T-cell (primary cell): Measurements from ENCODE around the gene SPATA12. TPM values are rescaled to one million over a fixed set of nuclear protein-coding genes. Genes with fewer than 3 reads are reported as not detected.

Experiments used
- ATAC-seq, 4 experiments: fragments of 200-7000 bp in 3 of 4; fragments of 150-1000 bp in 1 of 4; cut with Tn5 transposase; replicated peaks in 1 of 4; 1 replicate in 3 of 4; 2 replicates in 1 of 4; pipeline ENCODE4 v1.10.0; 2021; ENCODE audit warnings: moderate library complexity in 3 of 4, mild to moderate bottlenecking in 2 of 4, moderate number of reproducible peaks in 1 of 4
- CTCF ChIA-PET, 2 donors: fragments of 300-600 bp; sonication (Branson Sonifier 250); formaldehyde crosslinking; loops; one replicate each; lab custom pipeline; 2022; ENCODE audit warnings: antibody characterized with exemption in 2 of 2; lab: Charles Lee
- POLR2A ChIA-PET, 2 donors: fragments of 300-600 bp; sonication (Branson Sonifier 250); formaldehyde crosslinking; loops; one replicate each; lab custom pipeline; 2022; ENCODE audit warnings: antibody characterized with exemption in 2 of 2; lab: Charles Lee
- DNase-seq, 35 experiments: peaks; one replicate each; pipeline versions ENCODE4 v3.0.0 to v3.0.0-alpha.2; 2013 to 2023
- H3K27ac ChIP-seq: one replicate; pipeline ENCODE4 v1.5.1; 2013; ENCODE audit warnings: low read length
- H3K27me3 ChIP-seq, 2 experiments: replicated peaks in 1 of 2; 1 replicate in 1 of 2; 2 replicates in 1 of 2; pipeline versions ENCODE4 v1.6.1 to v1.7.0; 2013; ENCODE audit warnings: low read length in 1 of 2, mixed read lengths in 1 of 2; ENCODE audit not compliant: control insufficient read depth in 2 of 2, insufficient read depth in 2 of 2; ENCODE audit errors: extremely low read depth in 1 of 2
- H3K36me3 ChIP-seq, 2 donors: 1 replicate in 1 of 2; 2 replicates in 1 of 2; pipeline versions ENCODE4 v1.6.1 to v1.7.0; 2013; ENCODE audit warnings: low read length in 1 of 2; ENCODE audit not compliant: control insufficient read depth in 2 of 2, insufficient read depth in 1 of 2; ENCODE audit errors: extremely low read depth in 1 of 2
- H3K4me1 ChIP-seq, 2 experiments: 1 replicate in 1 of 2; 2 replicates in 1 of 2; pipeline versions ENCODE4 v1.6.1 to v1.7.0; 2013; ENCODE audit warnings: low read length in 2 of 2, mixed read lengths in 1 of 2; ENCODE audit not compliant: insufficient read depth in 2 of 2, control insufficient read depth in 1 of 2; ENCODE audit errors: extremely low read depth in 1 of 2
- H3K4me3 ChIP-seq, 2 donors: 1 replicate in 1 of 2; 2 replicates in 1 of 2; pipeline versions ENCODE4 v1.5.1 to v1.7.0; 2013; ENCODE audit warnings: mild to moderate bottlenecking in 2 of 2, low read length in 1 of 2, moderate library complexity in 1 of 2; ENCODE audit not compliant: control insufficient read depth in 1 of 2; ENCODE audit errors: extremely low read depth in 1 of 2
- H3K9me3 ChIP-seq: 2 replicates; pipeline ENCODE4 v1.7.0; 2013
- H3K27ac Mint-ChIP-seq, 2 donors: one replicate each; pipeline ENCODE4 v1.8.0; 2020 to 2021; ENCODE audit warnings: mild to moderate bottlenecking in 2 of 2, mixed read lengths in 2 of 2
- H3K27me3 Mint-ChIP-seq, 2 donors: one replicate each; pipeline ENCODE4 v1.8.0; 2021 to 2022; ENCODE audit warnings: mixed read lengths in 2 of 2
- H3K36me3 Mint-ChIP-seq: one replicate; pipeline ENCODE4 v1.8.0; 2021; ENCODE audit warnings: mixed read lengths
- H3K4me1 Mint-ChIP-seq, 3 donors: one replicate each; pipeline ENCODE4 v1.8.0; 2020 to 2022; ENCODE audit warnings: mixed read lengths in 3 of 3, mild to moderate bottlenecking in 1 of 3
- H3K4me3 Mint-ChIP-seq, 3 donors: one replicate each; pipeline ENCODE4 v1.8.0; 2020 to 2022; ENCODE audit warnings: mild to moderate bottlenecking in 3 of 3, mixed read lengths in 3 of 3, moderate library complexity in 3 of 3
- H3K9me3 Mint-ChIP-seq, 3 donors: one replicate each; pipeline ENCODE4 v1.8.0; 2020 to 2022; ENCODE audit warnings: mixed read lengths in 3 of 3
- WGBS: methylation state at CpG from one replicate; pipeline ENCODE4 v1.1.5; 2013; ENCODE audit warnings: missing lambda C conversion rate; ENCODE audit not compliant: insufficient coverage; 5-methylcytosine and 5-hydroxymethylcytosine counted together
- total RNA-seq, 35 experiments: library from RNA in 6 of 35; stranded (reverse) in 6 of 35; fragments of 120-200 nt in 1 of 35; gene quantifications; one replicate each; pipeline versions ENCODE4 v1.2.1 to v1.2.4 and lab custom pipeline; 2013 to 2026

The SPATA12 gene
- total RNA-seq, 5 donors from 2014 or later (not counting 1 experiment from before 2014, with no cell fraction given): not detected

DNA sequence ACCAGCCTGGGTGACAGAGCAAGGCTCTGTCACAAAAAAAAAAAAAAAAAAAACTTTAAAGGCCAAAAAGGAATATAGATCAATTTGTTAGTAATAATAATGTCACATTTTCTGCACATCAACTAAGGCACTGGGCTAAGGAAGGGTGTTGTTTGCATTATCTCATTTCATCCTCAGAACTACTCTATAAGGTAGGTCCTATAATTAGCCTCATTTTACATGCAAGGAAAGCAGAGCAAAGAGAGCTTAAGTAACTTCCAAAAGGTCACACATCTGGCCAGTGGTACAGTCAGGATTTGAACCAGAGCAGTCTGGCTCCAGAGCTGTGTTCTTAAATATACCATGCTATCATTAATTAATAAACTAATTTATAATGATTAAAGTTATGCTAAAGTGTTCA is 42.2 kb upstream of the SPATA12 start:
- Histone ChIP-seq H3K9me3 (no peaks in the 10 kb centered on the region), H3K36me3 (no peaks in the 10 kb centered on the region), H3K4me3 (no peak overlapping the region), H3K27me3 (peaks cover 0 to 14% of the 10 kb centered on the region in 2 experiments), H3K4me1 (no peaks in the 10 kb centered on the region), H3K27ac (no peak overlapping the region)
- Mint-ChIP-seq H3K4me3 (no peak overlapping the region), H3K27ac (no peak overlapping the region), H3K4me1 (no peaks in the 10 kb centered on the region), H3K36me3 (no peaks in the 10 kb centered on the region), H3K27me3 (peaks cover 6 to 14% of the 10 kb centered on the region in 2 donors), H3K9me3 (no peaks in the 10 kb centered on the region)
- no peak for DNase-seq
- POLR2A ChIA-PET: interaction anchor here in 1 of 2 donors (0.7 kb wide), 1 partner anchor 37 kb away, joined by 7 read pairs; no protein-coding TSS in a partner anchor
- no peak for ATAC-seq
- CTCF ChIA-PET: no interaction called here

DNA sequence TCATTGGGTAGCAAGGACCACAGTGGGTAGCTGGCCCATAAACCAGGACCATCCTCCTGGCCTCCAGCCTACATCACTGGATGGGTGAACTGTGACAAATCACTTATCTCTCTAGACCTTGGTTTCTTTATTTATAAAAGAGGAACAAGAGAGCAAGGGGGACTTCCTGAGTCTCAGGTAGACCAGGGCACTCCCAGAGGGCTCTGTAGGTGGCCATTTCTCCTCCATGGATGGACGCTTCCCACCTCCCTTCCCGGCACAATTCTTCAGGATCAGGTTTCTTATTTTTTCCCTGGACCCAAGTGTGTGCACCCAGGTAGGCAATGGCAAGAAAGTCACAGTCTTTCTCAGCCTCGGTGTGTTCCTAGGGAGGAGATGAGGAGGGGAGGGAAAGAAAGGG is 41.4 kb upstream of the SPATA12 start:
- Histone ChIP-seq H3K4me1 (no peaks in the 10 kb centered on the region), H3K27me3 (peaks cover 0 to 20% of the 10 kb centered on the region in 2 experiments), H3K9me3 (no peaks in the 10 kb centered on the region), H3K4me3 (no peak overlapping the region), H3K36me3 (no peaks in the 10 kb centered on the region), H3K27ac (no peak overlapping the region)
- POLR2A ChIA-PET: no interaction called here
- Mint-ChIP-seq H3K36me3 (no peaks in the 10 kb centered on the region), H3K9me3 (no peaks in the 10 kb centered on the region), H3K27me3 (peaks cover 14% of the 10 kb centered on the region in 2 donors), H3K4me3 (no peak overlapping the region), H3K4me1 (no peaks in the 10 kb centered on the region), H3K27ac (no peak overlapping the region)
- ATAC-seq (no peak), DNase-seq (no peak)
- WGBS: 88% methylated on average over 1 of the region's 3 CpGs
- CTCF ChIA-PET: no interaction called here

DNA sequence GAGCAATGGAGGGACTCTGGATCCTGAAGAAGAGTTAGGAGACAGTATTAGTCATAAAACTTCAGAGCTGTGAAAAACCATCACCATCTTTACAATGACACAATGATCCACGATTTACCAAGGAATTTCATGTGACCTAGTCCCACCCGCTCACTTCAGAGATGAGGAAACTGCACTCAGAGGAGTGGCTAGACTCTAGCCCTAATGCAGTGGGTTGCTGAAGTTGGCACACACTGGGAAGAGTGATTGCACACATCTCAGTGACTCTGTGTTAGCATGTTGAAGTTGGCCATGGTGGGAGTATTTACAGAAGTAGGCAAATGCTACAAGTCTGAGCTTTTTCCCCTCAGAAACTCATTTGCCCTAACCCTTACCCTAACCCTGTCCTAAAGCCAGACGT is 35.2 kb upstream of the SPATA12 start:
- Mint-ChIP-seq H3K27me3 (peaks cover 8 to 14% of the 10 kb centered on the region in 2 donors), H3K4me3 (no peak overlapping the region), H3K9me3 (no peaks in the 10 kb centered on the region), H3K27ac (no peak overlapping the region), H3K4me1 (no peaks in the 10 kb centered on the region), H3K36me3 (no peaks in the 10 kb centered on the region)
- Histone ChIP-seq H3K9me3 (no peaks in the 10 kb centered on the region), H3K4me1 (no peaks in the 10 kb centered on the region), H3K4me3 (no peak overlapping the region), H3K36me3 (no peaks in the 10 kb centered on the region), H3K27ac (no peak overlapping the region), H3K27me3 (peaks cover 0 to 18% of the 10 kb centered on the region in 2 experiments)
- WGBS: 42% methylated on average over 2 of the region's 3 CpGs
- ChIA-PET POLR2A (no interaction called here), CTCF (no interaction called here)
- DNase-seq (no peak), ATAC-seq (no peak)

DNA sequence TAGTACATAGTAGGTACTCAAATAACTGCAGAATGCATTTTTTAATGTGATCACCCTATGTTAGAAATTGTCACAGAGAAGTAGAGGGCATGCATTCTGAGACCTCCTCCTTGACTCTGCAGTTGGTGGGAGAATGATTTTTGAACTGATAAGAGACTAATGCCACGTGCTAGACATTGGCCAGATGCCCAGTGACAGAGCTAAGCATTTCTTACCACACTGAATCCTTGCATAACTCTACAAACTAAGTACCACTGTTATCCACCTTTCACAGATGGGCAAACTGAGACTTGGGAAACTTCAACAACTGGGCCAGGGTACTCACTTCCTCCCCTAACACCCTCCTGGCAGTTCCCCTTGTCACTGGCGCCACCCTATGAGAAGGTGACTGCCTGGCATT is 33.5 kb upstream of the SPATA12 start:
- peaks cover 0 to 16% of the 10 kb centered on the region in 2 experiments for H3K27me3 ChIP-seq
- no peak for ATAC-seq
- H3K27ac ChIP-seq: no peak overlapping the region
- no peaks in the 10 kb centered on the region for H3K36me3 ChIP-seq
- Mint-ChIP-seq H3K9me3 (no peaks in the 10 kb centered on the region), H3K4me1 (no peaks in the 10 kb centered on the region), H3K27me3 (peaks cover 6 to 11% of the 10 kb centered on the region in 2 donors), H3K27ac (no peak overlapping the region), H3K36me3 (no peaks in the 10 kb centered on the region), H3K4me3 (no peak overlapping the region)
- no peaks in the 10 kb centered on the region for H3K9me3 ChIP-seq
- H3K4me3 ChIP-seq: no peak overlapping the region
- H3K4me1 ChIP-seq: no peaks in the 10 kb centered on the region
- no CpG with 5 or more reads among the region's 2 CpGs for WGBS
- DNase-seq: no peak
- POLR2A ChIA-PET: no interaction called here
- CTCF ChIA-PET: no interaction called here

DNA sequence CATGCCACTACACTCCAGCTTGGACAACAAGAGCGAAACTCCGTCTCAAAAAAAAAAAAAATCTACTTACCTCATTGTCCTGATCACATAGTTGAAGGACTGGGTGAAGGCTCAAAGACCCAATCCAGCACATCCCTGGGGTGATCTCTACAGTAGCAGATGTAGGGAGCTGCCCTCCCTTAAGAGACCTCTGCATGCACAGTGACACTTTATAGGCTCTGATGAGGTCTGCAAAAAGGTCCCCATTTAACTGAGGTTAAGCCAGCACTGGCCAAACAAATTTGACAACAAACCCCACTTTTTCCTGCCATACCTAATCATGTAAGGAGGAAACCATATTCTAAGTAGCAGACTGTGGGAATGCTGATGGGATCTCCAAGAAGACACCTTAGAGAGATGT is 31.1 kb upstream of the SPATA12 start:
- no peaks in the 10 kb centered on the region for H3K9me3 Mint-ChIP-seq

DNA sequence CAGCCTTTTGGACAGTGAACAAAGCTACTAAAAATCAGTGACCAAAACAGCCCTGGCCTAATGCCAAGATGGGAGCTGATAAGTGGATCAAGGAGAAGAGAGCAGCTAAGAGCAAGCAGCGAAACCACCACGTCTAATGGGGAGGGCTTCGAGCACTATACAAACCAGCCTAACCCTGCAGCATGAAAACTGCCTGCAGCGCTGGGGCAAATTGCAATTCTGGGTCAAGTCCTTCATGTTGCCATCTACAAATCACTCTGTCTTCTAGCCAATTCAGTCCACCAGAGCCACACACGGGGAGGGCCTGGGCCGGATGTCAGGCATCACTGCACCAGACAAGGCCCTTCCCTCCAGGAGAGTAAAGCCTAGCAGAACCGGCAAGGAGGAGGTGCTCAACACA is 30.5 kb upstream of the SPATA12 start:
- ATAC-seq (no peak), DNase-seq (no peak)
- no peak overlapping the region for H3K4me3 Mint-ChIP-seq
- Histone ChIP-seq H3K4me3 (no peak overlapping the region), H3K36me3 (no peaks in the 10 kb centered on the region), H3K27me3 (peaks cover 0 to 8% of the 10 kb centered on the region in 2 experiments), H3K27ac (no peak overlapping the region), H3K4me1 (no peaks in the 10 kb centered on the region), H3K9me3 (no peaks in the 10 kb centered on the region)
- no peaks in the 10 kb centered on the region for H3K4me1 Mint-ChIP-seq
- POLR2A ChIA-PET: interaction anchor here in 1 of 2 donors (0.5 kb wide), 1 partner anchor 206 kb away, joined by 4 read pairs; no protein-coding TSS in a partner anchor
- no peak overlapping the region for H3K27ac Mint-ChIP-seq
- H3K9me3 Mint-ChIP-seq: no peaks in the 10 kb centered on the region
- WGBS: 92% methylated on average over 6 of the region's 7 CpGs
- no peaks in the 10 kb centered on the region for H3K27me3 Mint-ChIP-seq
- no peaks in the 10 kb centered on the region for H3K36me3 Mint-ChIP-seq
- CTCF ChIA-PET: no interaction called here

More for the DNA sequence above, 31.1 kb upstream of the SPATA12 start:
- Histone ChIP-seq H3K4me1 (no peaks in the 10 kb centered on the region), H3K4me3 (no peak overlapping the region), H3K27ac (no peak overlapping the region), H3K36me3 (no peaks in the 10 kb centered on the region), H3K9me3 (no peaks in the 10 kb centered on the region), H3K27me3 (peaks cover 0 to 8% of the 10 kb centered on the region in 2 experiments)
- Mint-ChIP-seq H3K36me3 (no peaks in the 10 kb centered on the region), H3K27ac (no peak overlapping the region), H3K4me3 (no peak overlapping the region), H3K4me1 (no peaks in the 10 kb centered on the region), H3K27me3 (no peaks in the 10 kb centered on the region)
- ChIA-PET POLR2A (interaction anchor here in 1 of 2 donors (0.5 kb wide), 1 partner anchor 205 kb away, joined by 4 read pairs; no protein-coding TSS in a partner anchor), CTCF (no interaction called here)
- WGBS: no CpG with 5 or more reads among the region's 2 CpGs
- ATAC-seq (no peak), DNase-seq (no peak)

DNA sequence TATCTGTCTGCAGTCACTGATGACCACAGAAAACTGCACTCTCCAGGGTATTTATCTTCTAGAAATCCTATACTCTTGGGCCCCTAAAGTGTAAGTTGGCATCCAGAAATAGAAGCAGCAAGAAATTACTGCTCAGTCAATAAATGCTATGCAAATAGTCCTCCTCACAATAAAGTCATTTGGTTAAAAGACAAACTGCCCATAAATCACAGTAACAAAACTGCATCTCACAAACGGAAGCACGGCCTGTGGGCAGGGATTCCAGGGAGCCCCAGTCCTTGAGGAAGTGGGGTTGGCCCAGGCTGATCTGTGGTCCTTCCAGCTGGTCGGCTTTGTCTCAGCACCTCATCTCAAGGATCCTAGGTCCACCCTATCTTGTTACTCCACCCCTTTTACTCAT is 29.7 kb upstream of the SPATA12 start:
- Histone ChIP-seq H3K4me3 (no peak overlapping the region), H3K27ac (no peak overlapping the region), H3K9me3 (no peaks in the 10 kb centered on the region), H3K4me1 (no peaks in the 10 kb centered on the region), H3K27me3 (peaks cover 0 to 8% of the 10 kb centered on the region in 2 experiments), H3K36me3 (no peaks in the 10 kb centered on the region)
- Mint-ChIP-seq H3K4me1 (no peaks in the 10 kb centered on the region), H3K36me3 (no peaks in the 10 kb centered on the region), H3K27ac (no peak overlapping the region), H3K9me3 (no peaks in the 10 kb centered on the region), H3K27me3 (no peaks in the 10 kb centered on the region), H3K4me3 (no peak overlapping the region)
- DNase-seq (no peak), ATAC-seq (no peak)
- WGBS: no CpG with 5 or more reads among the region's 3 CpGs
- POLR2A ChIA-PET: no interaction called here
- CTCF ChIA-PET: no interaction called here
